Common myeloid progenitor, CD34-positive (primary cell): ENCODE data around the gene NOS2.
"Not testable (repeated sequence)": the region's sequence is repeated elsewhere in the genome, so short reads cannot be mapped to it uniquely, and the experiment has no call there.

ENCODE experiments used
- CTCF ChIA-PET: fragments of 350-600 bp; sonication (Branson Sonifier 250); formaldehyde crosslinking; loops from one replicate; lab custom pipeline; 2021; ENCODE audit warnings: antibody characterized with exemption; lab: Charles Lee
- POLR2A ChIA-PET: fragments of 350-600 bp; sonication (Branson Sonifier 250); formaldehyde crosslinking; loops from one replicate; lab custom pipeline; 2021; ENCODE audit warnings: antibody characterized with exemption; lab: Charles Lee
- DNase-seq, 3 donors: peaks; one replicate each; pipeline versions ENCODE4 v3.0.0 to v3.0.0-alpha.2; 2013
- H3K27ac ChIP-seq, 2 experiments: 1 replicate in 1 of 2; 2 replicates in 1 of 2; pipeline ENCODE4 v1.7.0; 2013; ENCODE audit warnings: inconsistent platforms in 2 of 2, low read length in 2 of 2, mild to moderate bottlenecking in 2 of 2, low read depth in 1 of 2, moderate library complexity in 1 of 2; ENCODE audit not compliant: severe bottlenecking in 2 of 2, insufficient read depth in 1 of 2, poor library complexity in 1 of 2
- H3K27me3 ChIP-seq, 5 experiments: replicated peaks in 2 of 5; 1 replicate in 3 of 5; 2 replicates in 2 of 5; pipeline versions ENCODE4 v1.6.1 to v1.7.0; 2013; ENCODE audit warnings: low read length in 4 of 5, mild to moderate bottlenecking in 2 of 5, moderate library complexity in 2 of 5, inconsistent platforms in 1 of 5; ENCODE audit not compliant: insufficient read depth in 5 of 5, control insufficient read depth in 4 of 5
- H3K36me3 ChIP-seq, 4 experiments: 1 replicate in 2 of 4; 2 replicates in 2 of 4; pipeline versions ENCODE4 v1.6.1 to v1.7.0; 2013; ENCODE audit warnings: low read length in 3 of 4, control low read depth in 1 of 4, mild to moderate bottlenecking in 1 of 4; ENCODE audit not compliant: control insufficient read depth in 4 of 4, insufficient read depth in 4 of 4
- H3K4me1 ChIP-seq, 4 experiments: 1 replicate in 3 of 4; 2 replicates in 1 of 4; pipeline versions ENCODE4 v1.6.1 to v1.7.1; 2013; ENCODE audit warnings: low read length in 3 of 4, mild to moderate bottlenecking in 3 of 4, control low read depth in 1 of 4, inconsistent platforms in 1 of 4, moderate library complexity in 1 of 4; ENCODE audit not compliant: control insufficient read depth in 4 of 4, insufficient read depth in 4 of 4; ENCODE audit errors: control extremely low read depth in 1 of 4
- H3K4me3 ChIP-seq, 7 experiments: 1 replicate in 4 of 7; 2 replicates in 3 of 7; pipeline versions ENCODE4 v1.5.1 to v1.7.0; 2013; ENCODE audit warnings: mild to moderate bottlenecking in 7 of 7, low read length in 6 of 7, moderate library complexity in 6 of 7, inconsistent platforms in 2 of 7, low read depth in 2 of 7, control low read depth in 1 of 7; ENCODE audit not compliant: insufficient read depth in 4 of 7, control insufficient read depth in 1 of 7; ENCODE audit errors: extremely low read depth in 1 of 7
- H3K9me3 ChIP-seq, 5 experiments: 1 replicate in 4 of 5; 2 replicates in 1 of 5; pipeline versions ENCODE4 v1.6.1 to v1.7.1; 2013; ENCODE audit warnings: low read length in 4 of 5, mild to moderate bottlenecking in 2 of 5, inconsistent platforms in 1 of 5, low read depth in 1 of 5, moderate library complexity in 1 of 5; ENCODE audit not compliant: control insufficient read depth in 4 of 5, insufficient read depth in 2 of 5; ENCODE audit errors: control extremely low read depth in 1 of 5
- WGBS: methylation state at CpG from one replicate; pipeline ENCODE4 v1.1.5; 2013; ENCODE audit not compliant: insufficient coverage; 5-methylcytosine and 5-hydroxymethylcytosine counted together

NOS2 gene

GRCh38 chr17:27751622-27752490 lies 48.5 kb downstream of the NOS2 start:
- no peak overlapping the region for H3K27ac ChIP-seq
- H3K9me3 ChIP-seq, result no peaks in the 10 kb centered on the region
- POLR2A ChIA-PET, result no interaction called here
- H3K4me3 ChIP-seq, result no peak overlapping the region
- H3K27me3 ChIP-seq, result no peaks in the 10 kb centered on the region
- no peaks in the 10 kb centered on the region for H3K36me3 ChIP-seq
- no peak for DNase-seq
- H3K4me1 ChIP-seq, result no peaks in the 10 kb centered on the region
- CTCF ChIA-PET, result interaction anchor here (0.7 to 7.5 kb wide), 2 partner anchors 54 to 99 kb away, joined by 5 to 97 read pairs; no protein-coding TSS in a partner anchor
- 95% methylated on average over 18 of the region's 19 CpGs for WGBS

GRCh38 chr17:27751166-27751565 lies 49.2 kb downstream of the NOS2 start:
- Histone ChIP-seq H3K4me3 (no peak overlapping the region), H3K9me3 (no peaks in the 10 kb centered on the region), H3K4me1 (no peaks in the 10 kb centered on the region), H3K27me3 (no peaks in the 10 kb centered on the region), H3K36me3 (no peaks in the 10 kb centered on the region), H3K27ac (no peak overlapping the region)
- no peak for DNase-seq
- ChIA-PET CTCF (no interaction called here), POLR2A (no interaction called here)
- 100% methylated on average over 6 of the region's 8 CpGs for WGBS

GRCh38 chr17:27749562-27750150 lies 50.7 kb downstream of the NOS2 start:
- DNase-seq, H3K27me3 ChIP-seq, H3K27ac ChIP-seq, H3K4me3 ChIP-seq, H3K4me1 ChIP-seq, H3K36me3 ChIP-seq, POLR2A ChIA-PET, H3K9me3 ChIP-seq: not testable (repeated sequence)
- 95% methylated on average over 9 of the region's 15 CpGs for WGBS
- CTCF ChIA-PET, result interaction anchor here (1.3 to 1.8 kb wide), 3 partner anchors 11 to 94 kb away, joined by 4 to 6 read pairs (median 5); no protein-coding TSS in a partner anchor

GRCh38 chr17:27748360-27748825 lies 51.9 kb downstream of the NOS2 start:
- no peak for DNase-seq
- H3K36me3 ChIP-seq, result no peaks in the 10 kb centered on the region
- ChIA-PET POLR2A (no interaction called here), CTCF (interaction anchor here (1.3 to 1.8 kb wide), 4 partner anchors 8 to 93 kb away, joined by 4 to 7 read pairs (median 6); no protein-coding TSS in a partner anchor)
- no peak overlapping the region for H3K27ac ChIP-seq
- H3K27me3 ChIP-seq, result no peaks in the 10 kb centered on the region
- H3K4me3 ChIP-seq, result no peak overlapping the region
- H3K4me1 ChIP-seq, result peaks cover 0 to 3% (median 1%) of the 10 kb centered on the region in 4 experiments
- 77% methylated on average over 2 of the region's 5 CpGs for WGBS
- no peaks in the 10 kb centered on the region for H3K9me3 ChIP-seq

- POLR2A ChIA-PET, result no interaction called here
Observed at GRCh38 chr17:27747462-27748359, 52.6 kb downstream of the NOS2 start.

GRCh38 chr17:27746881-27747280 lies 53.4 kb downstream of the NOS2 start:
- WGBS, result 92% methylated on average over 2 of the region's 5 CpGs
- H3K9me3 ChIP-seq, result no peaks in the 10 kb centered on the region
- peaks cover 0 to 7% (median 3%) of the 10 kb centered on the region in 4 experiments for H3K4me1 ChIP-seq
- no peaks in the 10 kb centered on the region for H3K27me3 ChIP-seq
- H3K4me3 ChIP-seq, result no peak overlapping the region
- POLR2A ChIA-PET, result no interaction called here
- no peaks in the 10 kb centered on the region for H3K36me3 ChIP-seq
- CTCF ChIA-PET, result interaction anchor here (1.8 kb wide), 1 partner anchor 10 kb away, joined by 7 read pairs; no protein-coding TSS in a partner anchor
- DNase-seq, result no peak
- H3K27ac ChIP-seq, result no peak overlapping the region

More at GRCh38 chr17:27747462-27748359, 52.6 kb downstream of the NOS2 start:
- Histone ChIP-seq H3K36me3 (no peaks in the 10 kb centered on the region), H3K27ac (no peak overlapping the region), H3K9me3 (no peaks in the 10 kb centered on the region), H3K27me3 (no peaks in the 10 kb centered on the region), H3K4me1 (peaks cover 0 to 7% (median 3%) of the 10 kb centered on the region in 4 experiments), H3K4me3 (no peak overlapping the region)
- 86% methylated on average over 12 of the region's 13 CpGs for WGBS
- DNase-seq, result no peak
- CTCF ChIA-PET, result interaction anchor here (0.7 to 1.8 kb wide), 4 partner anchors 9 to 657 kb away, joined by 3 to 7 read pairs (median 6); no protein-coding TSS in a partner anchor
